Gastrocnemius medialis (tissue), 4 donors: ENCODE data around the gene KPNA3. TPM values are rescaled to one million over a fixed set of nuclear protein-coding genes. Genes with fewer than 3 reads are reported as not detected.
A peak's percentile ranks its signal among the peaks of the same experiment; 100 is the strongest.

Source experiments
- ATAC-seq, 2 donors: fragments of 150-250 bp; one replicate each; pipeline ENCODE4 v1.9.1; 2016
- DNase-seq, 2 donors: peaks; one replicate each; pipeline ENCODE4 v3.0.0-alpha.2; 2019
- H3K27ac ChIP-seq, 4 donors: fragments of 200-600 bp; sonication (generic); 1 replicate in 1 of 4; 2 replicates in 3 of 4; pipeline ENCODE4 v1.5.1; 2016 to 2018; ENCODE audit warnings: mild to moderate bottlenecking in 2 of 4, moderate library complexity in 1 of 4
- H3K27me3 ChIP-seq, 3 donors: fragments of 200-600 bp; sonication (generic) in 2 of 3; 1 replicate in 1 of 3; 2 replicates in 2 of 3; pipeline versions ENCODE4 v1.5.1 to v1.6.0; 2016 to 2019; ENCODE audit warnings: mild to moderate bottlenecking in 1 of 3, moderate library complexity in 1 of 3
- H3K36me3 ChIP-seq, 2 donors: fragments of 200-600 bp; sonication (generic) in 1 of 2; one replicate each; pipeline ENCODE4 v1.5.1; 2017 to 2018
- H3K4me1 ChIP-seq, 2 donors: fragments of 200-600 bp; sonication (generic) in 1 of 2; one replicate each; pipeline ENCODE4 v1.5.1; 2016 to 2017; ENCODE audit warnings: mild to moderate bottlenecking in 2 of 2
- H3K4me3 ChIP-seq, 4 donors: fragments of 200-600 bp; sonication (generic) in 3 of 4; 1 replicate in 1 of 4; 2 replicates in 3 of 4; pipeline ENCODE4 v1.5.1; 2016 to 2019; ENCODE audit warnings: mild to moderate bottlenecking in 2 of 4
- H3K9me3 ChIP-seq, 3 donors: fragments of 200-600 bp; sonication (generic) in 2 of 3; 1 replicate in 1 of 3; 2 replicates in 2 of 3; pipeline ENCODE4 v1.5.1; 2016 to 2019
- CTCF ChIP-seq, 5 experiments: fragments of 450-650 bp in 3 of 5; fragments of 200-600 bp in 2 of 5; sonication (generic) in 2 of 5; IDR thresholded peaks in 4 of 5; conservative IDR thresholded peaks in 1 of 5; 1 replicate in 4 of 5; 2 replicates in 1 of 5; pipeline ENCODE4 v1.5.1; 2016 to 2019; ENCODE audit warnings: antibody characterized with exemption in 5 of 5, mild to moderate bottlenecking in 3 of 5, moderate library complexity in 3 of 5
- POLR2A ChIP-seq, 2 donors: fragments of 450-650 bp; IDR thresholded peaks; one replicate each; pipeline ENCODE4 v1.6.1; 2017; ENCODE audit warnings: antibody characterized with exemption in 2 of 2, mild to moderate bottlenecking in 2 of 2, moderate library complexity in 2 of 2
- in situ Hi-C, 4 donors: fragments of 200-750 bp; cut with MboI; loops; one replicate each; pipeline versions ENCODE4 v1.15.0 to v1.8.0; 2017; ENCODE audit warnings: low sequenced_read_pairs in 4 of 4
- intact Hi-C: fragments of 100-400 bp; cut with DNase I; formaldehyde crosslinking; loops from one replicate; pipeline ENCODE4 v1.15.1; 2023; ENCODE audit warnings: low total_unique reads
- total RNA-seq, 4 donors: library from RNA; depleted of rRNA; stranded (reverse); fragments of >200 nt; gene quantifications; one replicate each; pipeline versions ENCODE4 v1.1.0 to v1.2.3, GENCODE V29; 2016

Gene KPNA3
- total RNA-seq, 4 donors from 2014 or later = 73.3 to 154 (median 113) TPM

DNA sequence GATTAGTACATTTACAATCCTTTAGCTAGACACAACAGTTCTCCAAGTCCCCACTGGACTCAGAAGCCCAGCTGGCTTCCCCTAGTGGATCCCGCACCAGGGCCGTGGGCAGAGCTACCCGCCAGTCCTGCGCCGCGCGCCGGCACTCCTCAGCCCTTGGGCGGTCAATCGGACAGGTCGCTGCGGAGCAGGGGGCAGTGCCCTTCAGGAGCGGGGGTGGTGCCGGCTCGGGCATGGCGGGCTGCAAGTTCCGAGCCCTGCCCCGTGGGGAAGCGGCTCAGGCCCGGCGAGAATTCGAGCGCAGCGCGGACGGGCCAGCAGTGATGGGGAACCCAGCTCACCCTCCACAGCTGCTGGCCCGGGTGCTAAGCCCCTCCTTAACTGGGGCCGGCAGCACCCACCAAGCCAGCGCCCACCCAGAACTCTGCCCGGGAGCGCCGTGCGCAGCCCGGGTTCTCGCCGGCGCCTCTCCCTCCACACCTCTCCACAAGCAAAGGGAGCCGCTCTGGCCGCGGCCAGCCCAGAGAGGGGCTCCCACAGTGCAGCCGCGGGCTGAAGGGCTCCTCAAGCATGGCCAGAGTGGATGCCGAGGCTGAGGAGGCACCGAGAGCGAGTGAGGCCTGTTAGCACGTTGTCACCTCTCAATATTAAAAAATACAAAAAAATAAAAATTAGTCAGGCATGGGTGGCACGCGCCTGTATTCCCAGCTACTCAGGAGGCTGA is 114.1 kb downstream of the KPNA3 start:
- Histone ChIP-seq H3K36me3 (no peaks in the 10 kb centered on the region), H3K4me1 (no peaks in the 10 kb centered on the region), H3K4me3 (no peak overlapping the region), H3K27me3 (no peaks in the 10 kb centered on the region), H3K27ac (no peak overlapping the region), H3K9me3 (no peaks in the 10 kb centered on the region)
- TF ChIP-seq CTCF (IDR thresholded peaks at IDR 0.05 in 4 of 5, conservative IDR thresholded peaks at IDR 0.05 in 1 of 5) = no peak
- TF ChIP-seq POLR2A (IDR thresholded peaks at IDR 0.05) = no peak
- no peak for ATAC-seq
- in situ Hi-C loops (loop anchor here in 1 of 4 donors (10.0 kb wide), 1 partner anchor 166 kb away; no protein-coding TSS in a partner anchor), intact Hi-C loops (no loop called here)
- no peak for DNase-seq

DNA sequence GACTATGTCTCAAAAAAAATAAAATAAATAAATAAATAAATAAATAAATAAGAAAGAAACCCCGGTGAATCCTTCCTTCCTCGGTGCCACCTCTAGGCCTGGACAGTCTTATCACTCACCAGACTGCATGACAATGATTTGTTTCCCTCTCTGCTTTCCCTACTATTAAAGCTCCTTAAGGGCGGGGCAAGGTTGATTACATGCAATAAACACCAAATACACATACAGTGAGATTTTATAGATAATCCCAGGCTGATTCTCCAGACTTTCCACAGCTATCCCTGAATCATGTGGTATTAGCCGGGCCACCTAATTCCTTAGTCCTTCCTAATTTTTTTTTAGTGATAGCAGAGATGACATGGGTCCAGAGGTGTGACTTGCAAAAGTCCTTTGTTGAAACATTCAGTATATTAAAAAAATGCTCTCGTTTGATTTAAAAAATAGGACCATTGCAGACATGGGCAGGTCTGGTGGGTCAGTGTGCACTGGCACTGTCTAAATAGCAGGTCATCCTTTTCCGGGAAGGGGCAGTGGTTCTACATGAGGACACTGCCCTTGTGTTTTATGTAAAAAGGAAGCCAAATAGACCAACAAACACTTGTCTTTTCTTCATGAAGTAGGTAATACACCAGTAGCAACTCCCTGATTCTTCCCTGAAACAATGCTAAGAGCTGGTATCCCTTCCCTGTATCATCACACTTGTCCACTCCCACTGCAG is 115.7 kb downstream of the KPNA3 start:
- H3K36me3 ChIP-seq = no peaks in the 10 kb centered on the region
- H3K27ac ChIP-seq = no peak overlapping the region
- in situ Hi-C loops = loop anchor here in 1 of 4 donors (10.0 kb wide), 1 partner anchor 168 kb away; no protein-coding TSS in a partner anchor
- no peaks in the 10 kb centered on the region for H3K4me1 ChIP-seq
- no peak overlapping the region for H3K4me3 ChIP-seq
- no peaks in the 10 kb centered on the region for H3K27me3 ChIP-seq
- H3K9me3 ChIP-seq = no peaks in the 10 kb centered on the region
- DNase-seq (no peak), ATAC-seq (no peak)
- TF ChIP-seq POLR2A (IDR thresholded peaks at IDR 0.05) = no peak
- TF ChIP-seq CTCF (IDR thresholded peaks at IDR 0.05 in 4 of 5, conservative IDR thresholded peaks at IDR 0.05 in 1 of 5) = no peak
- intact Hi-C loops = no loop called here

- no peak for TF ChIP-seq POLR2A (IDR thresholded peaks at IDR 0.05)
- no peak for TF ChIP-seq CTCF (IDR thresholded peaks at IDR 0.05 in 4 of 5, conservative IDR thresholded peaks at IDR 0.05 in 1 of 5)
- peaks cover 0 to 3% of the 10 kb centered on the region in 2 donors for H3K36me3 ChIP-seq
- H3K4me3 ChIP-seq = no peak overlapping the region
- H3K4me1 ChIP-seq = peaks cover 5 to 7% of the 10 kb centered on the region in 2 donors
- DNase-seq (no peak), ATAC-seq (no peak)
- H3K27ac ChIP-seq = no peak overlapping the region
- in situ Hi-C loops (loop anchor here in 1 of 4 donors (10.0 kb wide), 1 partner anchor 174 kb away; no protein-coding TSS in a partner anchor), intact Hi-C loops (no loop called here)
- H3K27me3 ChIP-seq = no peaks in the 10 kb centered on the region
- H3K9me3 ChIP-seq = no peaks in the 10 kb centered on the region
Measured at GRCh38 chr13:49670828-49671227, 121.7 kb downstream of the KPNA3 start.

GRCh38 chr13:49669735-49670309 is 122.7 kb downstream of the KPNA3 start:
- no peak overlapping the region for H3K27ac ChIP-seq
- intact Hi-C loops = loop anchor here (1.0 kb wide), 1 partner anchor 178 kb away; no protein-coding TSS in a partner anchor
- H3K27me3 ChIP-seq = no peaks in the 10 kb centered on the region
- TF ChIP-seq CTCF (IDR thresholded peaks at IDR 0.05 in 4 of 5, conservative IDR thresholded peaks at IDR 0.05 in 1 of 5) (peak; percentile 49 to 86 (median 54)), POLR2A (IDR thresholded peaks at IDR 0.05) (no peak)
- peak; percentile 94 to 97 for ATAC-seq
- H3K36me3 ChIP-seq = peaks cover 0 to 9% of the 10 kb centered on the region in 2 donors
- no peak overlapping the region for H3K4me3 ChIP-seq
- no peaks in the 10 kb centered on the region for H3K9me3 ChIP-seq
- peaks cover 5 to 7% of the 10 kb centered on the region in 2 donors for H3K4me1 ChIP-seq
- DNase-seq = peak in 1 of 2 donors; percentile 59
- in situ Hi-C loops = loop anchor here in 1 of 4 donors (10.0 kb wide), 1 partner anchor 175 kb away; no protein-coding TSS in a partner anchor
